Left cardiac atrium (tissue), 4 donors: Measurements from ENCODE around the gene RASGEF1B. TPM values are rescaled to one million over a fixed set of nuclear protein-coding genes. Genes with fewer than 3 reads are reported as not detected.

Experiments used
- ATAC-seq, 2 donors: fragments of 200-7000 bp; cut with Tn5 transposase; one replicate each; pipeline ENCODE4 v1.9.1; 2020; ENCODE audit warnings: mild to moderate bottlenecking in 2 of 2, moderate library complexity in 2 of 2
- DNase-seq: peaks from one replicate; pipeline ENCODE4 v3.0.0-alpha.2; 2020
- intact Hi-C, 2 donors: fragments of 100-400 bp; cut with DNase I; formaldehyde crosslinking; loops; one replicate each; pipeline versions ENCODE4 v1.14.1 to v1.15.1; 2022 to 2023
- total RNA-seq, 2 donors: library from RNA; stranded (reverse); fragmentation: NEBNext Ultra II Directional; extraction: Animal tissue kit (Norgen Biotek cat#: 25700); gene quantifications; one replicate each; pipeline ENCODE4 v1.2.1, GENCODE V29; 2021
- donor health status: DM: no; HTN: yes; CAD: no.
- donor health status: DM: no; HTN: yes; CAD: no; lungs with severe emphysema.
- donor health status: DM: yes; HTN: yes; CAD: no.
- donor health status: Dilated cardiomyopathy.

Gene RASGEF1B
- total RNA-seq, 2 donors from 2014 or later, result 6.8 to 7.8 TPM

DNA sequence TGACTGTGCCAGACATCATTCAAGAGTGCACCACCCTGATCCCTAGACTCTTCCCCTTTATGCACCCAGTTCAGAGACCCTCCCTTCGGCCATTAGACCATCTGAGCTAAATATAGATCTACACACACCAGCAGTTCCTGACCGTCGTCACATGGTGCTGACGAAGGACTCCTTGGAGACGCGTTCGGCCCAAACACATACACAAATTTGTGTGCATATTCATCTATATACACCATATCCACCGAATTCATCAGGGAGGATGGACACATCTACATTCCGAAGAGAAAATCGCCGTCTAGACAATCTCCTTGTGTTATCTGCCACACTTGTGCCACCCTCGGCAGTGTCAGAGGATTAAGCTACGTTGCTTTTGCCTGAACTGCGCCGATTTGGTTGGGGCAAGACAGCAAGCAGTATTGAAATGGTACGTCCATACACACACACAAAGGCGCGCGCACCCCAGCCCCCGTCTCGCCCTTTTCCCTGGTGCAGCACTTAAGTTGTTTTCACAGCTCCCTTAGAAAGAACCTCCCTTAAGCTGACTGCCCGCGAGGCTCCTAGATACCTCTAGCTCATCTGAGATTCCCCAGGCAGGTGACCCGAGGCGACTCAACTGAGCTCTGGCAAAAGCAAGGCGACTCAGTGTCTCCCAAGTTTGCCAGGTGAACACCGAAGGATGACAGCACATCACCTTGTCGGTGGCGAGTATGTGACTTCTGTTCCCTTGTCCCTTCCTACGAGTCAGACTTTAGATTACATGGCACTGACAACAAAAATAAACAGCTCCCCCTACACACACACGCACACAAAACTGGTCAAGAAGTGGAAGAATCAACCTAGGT, 1.0 kb downstream of the RASGEF1B start:
- intact Hi-C loops, result no loop called here
- peak; percentile 65 for DNase-seq
- ATAC-seq, result peak; percentile 25 to 55

DNA sequence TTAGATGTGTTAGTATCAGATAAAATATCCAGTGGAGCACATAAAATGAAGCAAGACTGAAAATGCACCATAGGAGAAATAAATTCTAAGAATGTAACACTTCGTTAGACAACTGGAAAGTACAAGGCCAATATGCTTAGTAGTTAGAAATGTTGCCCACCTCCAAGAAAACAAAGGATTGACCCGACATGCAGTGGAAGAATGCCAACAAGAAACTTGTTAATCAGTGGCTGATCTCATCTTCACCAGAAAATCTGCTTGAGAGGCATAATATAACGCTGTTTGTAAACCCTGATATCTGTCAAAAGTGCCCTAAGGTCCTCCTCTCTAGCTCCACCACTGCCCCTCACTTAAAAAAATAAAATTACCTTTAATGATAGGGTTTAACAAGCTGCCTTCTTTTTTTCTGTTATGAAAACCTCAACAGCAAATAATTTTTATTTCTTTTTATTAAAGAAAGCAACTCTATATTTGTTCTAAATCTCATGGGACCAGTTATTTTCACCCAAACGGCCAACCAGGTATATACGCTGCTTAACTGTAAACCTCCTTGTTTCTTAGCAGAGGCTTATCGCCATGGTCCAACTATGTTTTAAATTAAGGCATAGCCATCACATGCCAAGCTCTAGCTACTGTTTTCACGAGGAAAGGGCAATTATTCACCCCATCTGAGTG, 1.8 kb downstream of the RASGEF1B start:
- no peak for DNase-seq
- no peak for ATAC-seq
- intact Hi-C loops, result loop anchor here (5.0 to 10.0 kb wide), 4 partner anchors 215 to 795 kb away; no protein-coding TSS in a partner anchor

DNA sequence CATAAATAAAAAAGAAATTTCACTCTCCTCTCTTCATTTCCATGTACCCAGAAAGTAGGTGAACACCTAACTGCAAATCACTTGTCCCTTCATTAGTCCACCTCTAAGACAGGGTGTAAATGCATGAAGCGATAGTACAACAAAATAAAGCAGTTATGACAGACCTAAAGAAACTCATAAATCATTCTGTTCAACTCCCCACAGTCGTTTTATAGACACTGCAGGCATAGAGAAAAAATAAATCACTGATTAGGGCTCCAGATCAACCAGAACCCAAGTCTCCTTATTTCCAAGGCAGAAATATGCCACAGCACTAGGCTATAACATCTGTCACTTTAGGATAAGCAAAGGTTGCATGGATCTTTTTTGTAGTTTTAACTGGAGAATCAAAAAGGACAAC, 3.0 kb downstream of the RASGEF1B start:
- no peak for DNase-seq
- ATAC-seq, result no peak
- intact Hi-C loops, result loop anchor here (5.0 to 10.0 kb wide), 4 partner anchors 216 to 796 kb away; no protein-coding TSS in a partner anchor

DNA sequence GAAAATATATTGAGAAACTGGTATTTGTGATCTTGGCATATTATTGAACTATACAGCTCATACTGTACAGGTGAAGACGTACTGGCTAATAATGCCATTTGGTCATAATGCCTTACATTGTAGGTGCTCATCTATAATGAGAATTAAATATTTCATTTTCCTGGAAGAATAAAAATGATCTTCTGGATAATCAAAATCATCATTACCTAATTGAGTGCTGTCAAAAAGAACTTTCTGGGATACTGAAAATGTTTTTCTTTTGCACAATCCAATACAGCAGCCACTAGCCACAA, 4.1 kb downstream of the RASGEF1B start:
- DNase-seq (no peak), ATAC-seq (no peak)
- intact Hi-C loops, result loop anchor here (2.0 to 10.0 kb wide), 5 partner anchors 217 to 797 kb away; no protein-coding TSS in a partner anchor

DNA sequence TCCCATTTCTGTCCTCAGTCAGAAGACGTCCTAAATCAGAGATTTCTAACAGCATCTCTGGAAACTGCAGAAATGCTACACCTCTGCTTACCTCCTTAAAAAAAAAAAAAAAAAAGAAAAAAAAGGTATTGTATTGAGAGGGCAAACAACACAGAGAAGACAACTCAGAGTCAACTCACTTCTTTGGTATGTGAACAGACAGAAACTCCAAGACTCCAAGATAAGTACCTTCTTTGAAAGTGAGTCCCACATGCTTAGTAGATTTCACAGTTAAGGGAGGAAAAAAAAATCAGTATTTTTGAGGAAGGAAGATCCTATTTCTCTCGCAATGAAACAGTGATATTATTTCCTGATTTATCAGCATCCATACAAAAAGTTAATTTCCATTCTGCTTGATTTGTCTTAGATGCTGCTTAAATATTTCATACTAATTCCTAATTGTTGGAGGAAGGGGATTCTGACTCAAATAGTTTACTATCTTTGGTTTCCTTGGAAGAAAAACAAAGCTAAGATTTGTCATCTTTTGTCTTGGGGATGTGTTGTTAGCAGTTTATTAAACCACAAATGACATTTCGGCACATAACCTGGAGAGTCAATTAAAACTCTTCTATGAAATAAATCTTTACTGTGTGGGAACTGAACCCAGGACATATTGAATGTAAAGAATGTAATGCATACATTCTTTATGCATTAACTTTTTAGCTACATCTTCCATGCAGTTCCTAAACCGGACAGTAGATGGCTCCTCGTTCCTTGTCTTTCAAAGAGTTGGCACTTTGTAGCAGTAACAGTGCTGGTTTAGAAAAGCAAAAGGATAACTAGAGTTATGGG, 4.7 kb downstream of the RASGEF1B start:
- ATAC-seq (no peak), DNase-seq (peak; percentile 49)
- intact Hi-C loops, result loop anchor here (2.0 to 10.0 kb wide), 5 partner anchors 218 to 798 kb away; no protein-coding TSS in a partner anchor

DNA sequence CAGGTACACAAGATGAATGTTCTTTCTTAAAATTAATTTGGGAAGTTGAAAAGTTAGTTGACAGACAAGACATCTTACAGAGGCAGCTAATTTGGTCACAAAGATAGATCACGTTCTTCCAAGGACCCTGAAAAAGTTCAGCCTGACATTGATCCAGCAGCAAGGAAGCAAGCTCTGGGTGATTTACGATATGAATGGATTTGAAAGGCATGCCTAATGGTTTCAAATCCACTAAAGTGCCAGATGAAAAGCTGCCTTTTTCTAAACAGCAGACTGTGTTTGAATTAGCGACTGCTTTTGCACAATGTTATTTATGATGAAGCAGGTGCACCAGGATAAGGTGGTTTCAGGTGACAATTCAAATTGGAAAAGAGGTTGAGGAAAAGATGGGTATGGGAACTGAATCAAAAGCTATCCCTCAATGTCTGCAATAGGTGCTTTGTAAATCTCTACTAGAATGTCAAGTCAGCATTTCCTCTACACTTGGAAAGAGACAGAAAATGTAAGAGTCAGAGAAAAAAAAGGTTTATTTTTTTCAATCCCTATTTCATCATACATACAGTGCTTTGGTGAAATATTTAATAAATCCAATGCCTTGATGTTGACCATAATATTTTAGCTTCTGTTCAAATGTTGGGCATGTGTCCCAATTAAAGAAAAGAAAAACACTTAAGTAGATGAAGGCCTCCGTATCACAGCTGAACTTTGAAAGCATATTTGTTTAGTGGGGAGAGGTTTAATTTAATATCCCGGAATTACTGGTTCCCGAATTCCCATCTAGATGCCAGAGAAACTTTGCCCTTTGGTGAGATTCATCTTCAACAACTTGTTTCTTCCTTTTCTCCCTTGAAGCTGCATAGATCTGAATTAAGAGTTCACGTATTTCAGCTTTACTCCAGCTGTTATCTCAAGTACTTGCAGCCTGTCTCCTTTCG, 6.0 kb downstream of the RASGEF1B start:
- no peak for DNase-seq
- no peak for ATAC-seq
- intact Hi-C loops, result loop anchor here (2.0 to 10.0 kb wide), 5 partner anchors 219 to 799 kb away; no protein-coding TSS in a partner anchor

DNA sequence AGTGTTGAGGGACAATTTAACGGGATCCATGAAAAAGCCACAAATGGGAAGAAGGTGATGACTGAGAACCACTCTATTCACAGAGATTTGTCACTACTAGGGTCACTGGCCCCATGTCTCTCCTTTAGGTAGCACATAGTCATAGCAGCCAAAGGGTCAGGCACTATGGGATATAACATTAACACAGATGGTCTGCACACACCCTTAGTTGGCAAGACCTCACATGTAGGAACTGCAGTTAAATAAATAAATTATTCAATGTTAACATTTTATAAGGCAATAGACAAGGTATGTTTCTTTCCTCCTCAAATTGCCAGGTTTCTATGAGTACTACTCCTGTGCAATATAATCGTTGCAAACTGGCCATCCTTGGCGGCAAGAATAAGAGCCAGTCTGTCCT, 10.9 kb downstream of the RASGEF1B start:
- DNase-seq, result no peak
- intact Hi-C loops, result loop anchor here in 1 of 2 donors (10.0 kb wide), 2 partner anchors 224 to 804 kb away; no protein-coding TSS in a partner anchor
- ATAC-seq, result no peak

DNA sequence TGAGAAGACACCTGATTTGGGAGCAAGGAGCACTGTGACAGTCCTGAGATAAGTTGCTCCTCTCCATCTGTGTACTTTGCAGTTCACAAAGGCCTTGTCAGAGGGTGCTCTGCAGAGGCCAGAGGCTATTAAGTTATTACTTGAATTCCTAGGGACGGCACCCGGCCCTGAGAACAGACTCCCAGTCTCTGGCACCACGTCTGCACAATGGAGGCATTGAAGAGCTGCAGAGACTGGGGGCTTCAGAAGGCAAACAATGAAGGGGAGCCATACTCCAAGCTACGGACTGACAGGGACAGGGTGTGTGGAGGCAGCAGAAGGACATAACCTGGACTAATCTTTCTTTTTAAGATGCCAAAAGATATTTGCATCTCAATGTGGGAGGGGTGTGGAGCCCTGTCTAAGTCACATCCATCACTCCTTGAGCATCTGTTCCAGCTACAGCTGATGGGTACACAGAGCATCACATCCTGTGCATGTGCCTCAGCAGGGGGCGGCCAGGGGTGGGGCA, 11.5 kb downstream of the RASGEF1B start:
- intact Hi-C loops, result loop anchor here in 1 of 2 donors (10.0 kb wide), 2 partner anchors 225 to 805 kb away; no protein-coding TSS in a partner anchor
- DNase-seq (no peak), ATAC-seq (no peak)

DNA sequence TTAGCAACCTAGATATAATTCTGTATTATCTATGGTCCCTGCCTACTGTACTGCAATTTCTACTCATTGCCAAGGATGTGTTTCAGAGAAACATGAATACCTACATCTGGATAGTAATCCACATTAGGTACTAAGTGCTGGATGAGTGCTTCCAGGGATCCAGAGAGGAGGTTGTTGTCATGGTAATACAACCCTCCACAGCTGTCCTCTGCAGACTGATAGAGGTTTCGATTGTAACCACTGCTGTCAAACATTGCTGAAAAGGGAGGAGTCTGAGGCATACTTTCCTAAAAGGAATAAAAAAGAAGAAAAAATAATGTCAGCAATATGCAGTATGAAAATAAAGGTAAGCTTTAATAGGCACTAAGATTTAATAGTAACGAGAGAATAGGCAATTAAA, 12.5 kb downstream of the RASGEF1B start:
- intact Hi-C loops, result no loop called here
- DNase-seq (no peak), ATAC-seq (no peak)

DNA sequence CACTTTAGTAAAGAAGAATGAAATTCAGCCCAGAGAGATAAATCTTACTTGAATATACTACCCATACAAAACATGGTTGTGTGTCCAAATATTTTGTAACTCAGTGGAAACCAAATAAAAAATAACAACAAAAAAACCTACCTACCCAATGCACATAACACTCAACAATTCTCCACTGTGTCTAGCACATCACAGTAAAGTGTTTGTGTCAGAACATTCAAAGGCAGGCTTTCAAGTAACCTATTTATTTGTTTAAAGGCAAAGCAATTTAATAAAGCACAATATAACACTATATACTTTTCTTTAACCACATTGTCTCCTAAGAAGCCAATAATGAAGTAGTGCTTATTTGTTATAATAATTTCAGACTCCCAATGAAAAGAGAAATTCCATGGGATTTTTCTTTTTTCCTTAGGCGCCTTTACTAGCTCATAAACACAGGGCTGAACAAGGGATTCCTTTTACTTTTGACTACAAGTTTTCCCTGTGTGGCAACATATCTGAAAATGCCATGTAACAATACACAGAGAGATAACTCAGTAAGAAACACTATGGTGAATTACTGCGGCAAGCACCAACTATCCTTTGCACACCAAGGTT, 13.7 kb downstream of the RASGEF1B start:
- intact Hi-C loops, result no loop called here
- ATAC-seq (no peak), DNase-seq (no peak)

DNA sequence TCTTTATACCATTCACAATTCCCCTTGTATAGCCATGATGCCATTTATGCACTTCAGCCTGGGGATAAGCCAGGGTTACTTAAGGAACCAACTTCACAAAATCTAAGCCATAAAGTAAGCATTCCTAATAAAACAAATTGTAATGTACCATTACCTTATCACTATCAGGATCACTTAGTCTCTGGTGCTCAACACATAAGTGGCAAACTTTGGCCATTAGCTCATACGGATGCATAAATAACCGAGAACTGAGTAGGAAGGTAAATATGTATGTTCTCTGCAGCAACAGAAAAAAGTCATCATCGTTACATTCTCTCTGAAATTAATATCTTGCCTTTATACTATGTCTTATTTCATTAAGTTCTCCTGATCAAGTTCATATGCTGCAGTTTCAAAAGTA, 14.4 kb downstream of the RASGEF1B start:
- no peak for ATAC-seq
- intact Hi-C loops, result no loop called here
- DNase-seq, result no peak

DNA sequence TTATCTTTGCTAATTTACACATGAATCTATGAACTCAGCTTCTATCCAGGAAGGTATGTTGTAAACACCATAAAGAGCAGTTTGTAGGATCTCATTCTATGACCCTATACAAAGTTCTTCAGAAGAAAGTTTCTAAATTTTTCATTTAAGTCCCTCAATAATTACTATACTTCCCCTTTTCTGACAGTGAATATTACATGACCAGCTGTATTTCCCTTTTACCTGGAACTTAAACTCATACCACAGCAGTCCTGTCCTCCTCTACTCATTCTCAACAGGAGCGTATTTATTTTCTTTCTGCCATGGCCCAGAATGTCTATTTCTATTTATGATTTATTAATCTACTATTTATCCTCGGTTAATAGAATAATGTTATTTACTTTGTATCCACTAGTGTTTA, 15.8 kb downstream of the RASGEF1B start:
- ATAC-seq, result no peak
- no peak for DNase-seq
- intact Hi-C loops, result no loop called here

DNA sequence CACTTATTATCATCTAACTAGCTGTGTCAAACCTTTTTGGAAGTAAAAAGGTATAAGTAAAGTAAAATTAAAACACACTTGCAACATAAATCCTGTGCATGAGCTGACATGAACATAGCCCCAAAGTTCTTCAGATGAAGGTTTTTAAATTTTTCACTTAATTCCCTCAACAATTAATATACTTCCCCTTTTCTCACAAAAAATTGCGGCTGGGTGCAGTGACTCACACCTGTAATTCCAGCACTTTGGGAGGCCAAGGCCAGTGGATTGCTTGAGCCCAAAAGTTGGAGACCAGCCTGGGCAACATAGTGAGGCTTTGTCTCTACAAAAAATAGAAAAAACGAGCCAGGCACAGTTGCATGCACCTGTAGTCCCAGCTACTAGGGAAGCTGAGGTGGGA, 16.8 kb downstream of the RASGEF1B start:
- DNase-seq (no peak), ATAC-seq (no peak)
- intact Hi-C loops, result no loop called here

DNA sequence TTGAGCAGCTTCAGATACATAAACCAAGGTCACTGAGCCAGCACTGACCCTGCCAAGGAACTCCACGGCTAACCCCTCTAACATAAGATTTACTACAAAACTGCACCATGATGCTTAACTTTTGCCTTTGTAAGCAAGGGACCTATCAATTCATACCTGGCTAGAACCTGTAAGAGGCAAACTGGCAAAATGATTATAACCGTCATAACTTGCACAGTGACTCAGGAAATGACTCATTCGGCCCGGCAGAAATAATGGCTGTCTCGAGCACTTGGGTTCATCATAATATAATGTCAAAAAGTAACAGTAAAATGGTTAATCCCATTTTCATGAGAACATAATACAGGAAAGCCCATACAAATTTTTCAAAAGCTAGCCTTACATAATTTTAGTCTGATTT, 17.2 kb downstream of the RASGEF1B start:
- no peak for ATAC-seq
- DNase-seq, result no peak
- intact Hi-C loops, result no loop called here

DNA sequence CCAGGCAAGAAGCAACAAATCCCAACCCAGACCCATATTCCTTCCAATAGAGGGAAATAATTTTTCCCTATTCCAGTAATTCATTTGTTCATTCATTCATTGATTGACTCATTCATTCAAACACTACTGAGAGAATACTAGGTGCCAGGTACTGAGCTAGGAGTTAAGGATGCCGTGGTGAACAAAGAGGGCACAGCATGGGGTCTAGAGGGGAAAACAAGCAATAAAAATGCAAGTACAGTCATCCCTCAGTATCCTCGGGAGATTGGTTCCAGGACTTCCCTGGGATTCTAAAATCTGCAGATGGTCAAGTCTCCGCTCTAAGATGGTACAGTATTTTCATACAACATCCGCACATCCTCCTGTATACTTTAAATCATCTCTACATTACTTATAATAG, 18.7 kb downstream of the RASGEF1B start:
- DNase-seq (no peak), ATAC-seq (no peak)
- intact Hi-C loops, result no loop called here

DNA sequence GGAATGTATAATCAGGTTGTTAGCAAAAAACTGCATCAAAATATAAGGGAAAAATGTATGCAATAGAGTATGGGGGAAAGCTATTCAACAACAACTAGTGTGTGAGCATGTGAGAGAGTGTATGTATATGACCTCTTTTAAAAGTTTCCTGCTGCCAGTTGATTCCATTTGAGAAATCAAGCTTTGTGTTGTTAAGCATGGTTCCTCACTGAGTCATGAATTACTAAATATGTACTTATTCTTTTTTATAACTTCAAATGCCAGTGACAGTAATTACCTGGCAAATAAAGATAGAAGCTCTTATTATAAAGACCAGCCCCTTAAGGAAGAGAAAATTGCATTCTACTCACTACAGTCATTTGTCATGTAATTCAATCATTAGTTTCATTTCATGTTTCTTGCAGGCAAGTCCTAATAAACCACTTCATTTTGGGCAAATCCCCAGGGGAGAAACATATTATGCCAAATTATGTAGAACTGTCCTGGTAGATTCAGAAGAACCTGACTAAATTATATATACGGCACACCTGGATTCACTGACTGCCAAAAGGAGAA, 19.2 kb downstream of the RASGEF1B start:
- ATAC-seq (no peak), DNase-seq (no peak)
- intact Hi-C loops, result no loop called here

DNA sequence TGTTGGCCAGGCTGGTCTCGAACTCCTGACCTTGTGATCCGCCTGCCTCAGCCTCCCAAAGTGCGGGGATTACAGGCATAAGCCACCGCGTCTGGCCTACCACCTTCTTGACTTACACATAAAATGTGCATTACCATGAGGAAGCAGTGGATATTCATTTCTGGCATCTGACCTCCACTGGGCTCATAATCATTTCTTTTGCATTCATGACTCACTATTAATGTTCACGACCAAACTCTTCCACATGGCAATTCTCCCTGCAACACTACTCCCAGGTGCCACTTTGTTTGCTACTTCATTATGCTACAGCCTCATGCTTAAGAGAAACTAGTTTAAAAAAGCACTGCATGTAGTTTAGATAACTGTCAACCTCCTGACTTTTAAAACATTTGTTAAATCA, 22.7 kb downstream of the RASGEF1B start:
- DNase-seq (no peak), ATAC-seq (no peak)
- intact Hi-C loops, result no loop called here
